Midbrain (tissue), 1 donor: Measurements from ENCODE around the gene ZNF684.
"Not testable (repeated sequence)": the region's sequence is repeated elsewhere in the genome, so short reads cannot be mapped to it uniquely, and the experiment has no call there.

ENCODE experiments used
- DNase-seq: peaks from one replicate; lab custom pipeline; 2025; lab: John Stamatoyannopoulos, UW

The ZNF684 gene

DNA sequence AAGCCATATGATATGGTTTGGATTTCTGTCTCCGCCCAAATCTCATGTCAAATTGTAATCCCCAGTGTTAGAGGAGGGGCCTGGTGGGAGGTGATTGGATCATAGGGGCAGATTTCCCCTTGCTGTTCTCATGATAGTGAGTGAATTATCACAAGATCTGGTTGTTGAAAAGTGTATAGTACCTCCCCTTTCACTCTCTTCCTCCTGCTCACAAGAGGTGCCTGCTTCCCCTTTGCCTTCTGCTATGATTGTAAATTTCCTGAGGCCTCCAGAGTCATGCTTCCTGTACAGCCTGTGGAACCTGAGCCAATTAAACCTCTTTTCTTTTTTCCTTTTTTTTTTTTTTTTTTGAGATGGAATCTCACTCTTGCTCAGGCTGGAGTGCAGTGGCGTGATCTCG, 43.4 kb downstream of the ZNF684 start:
- DNase-seq = not testable (repeated sequence)

DNA sequence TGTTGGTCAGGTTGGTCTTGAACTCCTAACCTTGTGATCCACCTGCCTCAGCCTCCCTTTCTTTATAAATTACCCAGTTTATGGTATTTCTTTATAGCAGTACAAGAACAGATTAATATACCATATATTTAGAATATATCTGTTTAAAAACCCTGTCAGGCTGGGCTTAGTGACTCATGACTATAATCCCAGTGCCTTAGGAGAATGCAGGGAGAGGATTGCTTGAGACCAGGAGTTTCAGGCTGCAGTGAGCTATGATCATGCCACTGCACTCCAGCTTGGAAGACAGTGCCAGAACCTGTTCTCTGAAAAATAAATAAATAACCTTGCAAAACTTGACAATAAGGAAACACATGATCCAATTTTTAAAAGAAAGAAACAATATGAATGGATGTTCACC, 43.9 kb downstream of the ZNF684 start:
- DNase-seq = no peak

- DNase-seq = no peak
Observed at GRCh38 chr1:40582116-40582515, 50.7 kb downstream of the ZNF684 start.

DNA sequence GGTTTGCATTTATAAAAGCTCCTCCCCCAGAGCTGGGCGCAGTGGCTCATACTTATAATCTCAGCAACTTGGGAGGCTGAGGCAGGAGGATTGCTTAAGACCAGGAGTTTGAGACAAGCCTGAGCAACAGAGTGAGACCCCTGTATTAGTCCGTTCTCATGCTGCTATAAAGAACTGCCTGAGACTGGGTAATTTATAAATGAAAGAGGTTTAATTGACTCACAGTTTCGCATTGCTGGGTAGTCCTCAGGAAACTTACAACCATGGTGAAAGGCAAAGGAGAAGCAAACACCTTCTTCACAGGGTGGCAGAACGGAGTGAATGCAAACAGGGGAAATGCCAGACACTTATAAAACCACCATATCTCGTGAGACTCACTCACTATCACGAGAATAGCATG, 52.5 kb downstream of the ZNF684 start:
- DNase-seq = no peak

- peak; percentile 4 for DNase-seq
Observed at GRCh38 chr1:40588586-40588985, 57.1 kb downstream of the ZNF684 start.

- peak; percentile 46 for DNase-seq
Observed at GRCh38 chr1:40592107-40592803, 60.8 kb downstream of the ZNF684 start.

DNA sequence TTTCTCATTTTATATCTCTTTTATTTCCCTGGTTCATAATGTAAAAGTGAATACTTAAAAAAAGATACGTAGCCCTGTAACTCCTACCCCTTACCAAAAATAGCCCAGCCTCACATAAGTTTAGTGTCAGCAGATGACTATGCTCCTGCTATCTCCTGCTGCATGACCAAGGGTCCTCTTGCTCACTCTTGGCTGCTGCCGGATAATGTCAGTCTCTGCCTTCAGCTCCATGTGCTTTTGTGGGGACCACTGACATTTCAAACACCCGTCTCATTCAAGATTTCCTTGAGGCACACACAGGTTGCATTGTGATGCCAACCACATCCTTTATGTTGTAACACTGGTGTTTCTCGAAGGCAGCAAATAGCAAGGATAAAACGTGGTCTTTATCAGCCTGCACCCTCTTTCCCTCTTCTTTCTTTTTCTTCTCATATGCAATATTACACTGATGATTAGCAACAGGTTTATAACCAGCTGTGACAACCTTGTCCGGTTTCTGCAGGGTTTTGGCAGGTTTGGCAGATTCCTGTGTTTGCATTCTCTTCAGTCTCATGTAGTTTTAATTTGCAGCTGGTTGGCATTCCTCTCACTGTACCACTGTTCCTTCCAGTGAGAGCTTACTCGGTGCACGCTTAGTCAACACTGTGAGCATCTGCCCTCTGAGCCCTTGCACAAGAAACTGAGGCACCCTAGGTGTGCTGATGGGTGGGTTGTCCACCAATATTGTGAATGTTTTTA, 62.2 kb downstream of the ZNF684 start:
- DNase-seq = no peak

GRCh38 chr1:40594187-40594531, 62.7 kb downstream of the ZNF684 start:
- no peak for DNase-seq

- DNase-seq = no peak
Observed at GRCh38 chr1:40595623-40596022, 64.2 kb downstream of the ZNF684 start.
